Measurements from ENCODE around the gene U2AF1.
"Not testable (repeated sequence)": the region's sequence is repeated elsewhere in the genome, so short reads cannot be mapped to it uniquely, and the experiment has no call there.

The U2AF1 gene

GRCh38 chr21:43106965-43107793, at the start of gene U2AF1:
U2AF1 (minus strand) TSS chr21:43107570; CDS start chr21:43107494, 76 bp downstream.
- DNase-seq = not testable (repeated sequence)

GRCh38 chr21:43153601-43154000, 46.2 kb upstream of the U2AF1 start:
- not testable (repeated sequence) for DNase-seq

- DNase-seq = not testable (repeated sequence)
Observed at GRCh38 chr21:43149344-43149743, 42.0 kb upstream of the U2AF1 start.

GRCh38 chr21:43147999-43148398, 40.6 kb upstream of the U2AF1 start:
- DNase-seq = not testable (repeated sequence)

- DNase-seq = not testable (repeated sequence)
Observed at GRCh38 chr21:43146637-43147036, 39.3 kb upstream of the U2AF1 start.

GRCh38 chr21:43141407-43141806, 34.0 kb upstream of the U2AF1 start:
- DNase-seq = not testable (repeated sequence)

GRCh38 chr21:43138944-43139343, 31.6 kb upstream of the U2AF1 start:
- not testable (repeated sequence) for DNase-seq

GRCh38 chr21:43134520-43134919, 27.1 kb upstream of the U2AF1 start:
- DNase-seq = not testable (repeated sequence)

GRCh38 chr21:43130094-43130493, 22.7 kb upstream of the U2AF1 start:
- DNase-seq = not testable (repeated sequence)

- DNase-seq = not testable (repeated sequence)
Observed at GRCh38 chr21:43115956-43116355, 8.6 kb upstream of the U2AF1 start.

GRCh38 chr21:43114483-43114882, 7.1 kb upstream of the U2AF1 start:
- DNase-seq = not testable (repeated sequence)

GRCh38 chr21:43109006-43109405, 1.6 kb upstream of the U2AF1 start:
- not testable (repeated sequence) for DNase-seq

- DNase-seq = not testable (repeated sequence)
Observed at GRCh38 chr21:43108177-43108576, 807 bp upstream of the U2AF1 start.

- not testable (repeated sequence) for DNase-seq
Observed at GRCh38 chr21:43107794-43108137, 396 bp upstream of the U2AF1 start.

- DNase-seq = not testable (repeated sequence)
Observed at GRCh38 chr21:43104642-43105041, 2.7 kb downstream of the U2AF1 start.

- not testable (repeated sequence) for DNase-seq
Observed at GRCh38 chr21:43102281-43102680, 5.1 kb downstream of the U2AF1 start.

- not testable (repeated sequence) for DNase-seq
Observed at GRCh38 chr21:43101676-43102075, 5.7 kb downstream of the U2AF1 start.

GRCh38 chr21:43101000-43101399, 6.4 kb downstream of the U2AF1 start:
- not testable (repeated sequence) for DNase-seq

- DNase-seq = not testable (repeated sequence)
Observed at GRCh38 chr21:43091979-43092614, 15.3 kb downstream of the U2AF1 start.

GRCh38 chr21:43090947-43091346, 16.4 kb downstream of the U2AF1 start:
- not testable (repeated sequence) for DNase-seq

GRCh38 chr21:43089463-43089862, 17.9 kb downstream of the U2AF1 start:
- not testable (repeated sequence) for DNase-seq

GRCh38 chr21:43082587-43083300, 24.6 kb downstream of the U2AF1 start:
- not testable (repeated sequence) for DNase-seq

- DNase-seq = not testable (repeated sequence)
Observed at GRCh38 chr21:43076643-43077042, 30.7 kb downstream of the U2AF1 start.
